HepG2 (cell line): ENCODE results near the gene ADPRHL1. TPM values are rescaled to one million over a fixed set of nuclear protein-coding genes. Genes with fewer than 3 reads are reported as not detected.

Source experiments
- ATAC-seq: fragments of 200-7000 bp; cut with Tn5 transposase; 3 replicates; pipeline ENCODE4 v1.9.1; 2020; ENCODE audit warnings: mild to moderate bottlenecking, moderate library complexity
- BruUV-seq: library from RNA; stranded (reverse); fragments of 400-500 nt; replicated peaks from 2 replicates; lab custom pipeline; 2021; lab: Mats Ljungman, UMichigan
- CTCF ChIA-PET: fragments of 300-600 bp; formaldehyde crosslinking; extraction: SDS; loops from one replicate; lab custom pipeline; 2021; ENCODE audit warnings: low total read pairs, inconsistent platforms, low intra/inter-chr PET ratio; lab: Yijun Ruan, JAX
- POLR2A ChIA-PET: fragments of 350-600 bp; sonication (Branson Sonifier 250); formaldehyde crosslinking; loops from one replicate; lab custom pipeline; 2020; ENCODE audit warnings: antibody characterized with exemption, inconsistent platforms; lab: Yijun Ruan, JAX
- DNase-seq: peaks from one replicate; pipeline ENCODE4 v3.0.0-alpha.2; 2015; ENCODE audit warnings: low spot score
- FAIRE-seq: peaks from 3 replicates; lab custom pipeline; 2011; peaks lifted over from hg19 to GRCh38; lab: Jason Lieb, UNC
- H2AFZ ChIP-seq: one replicate; pipeline ENCODE4 v1.6.1; 2011; ENCODE audit warnings: low read length, inconsistent platforms
- H3K27ac ChIP-seq: fragments of 300-600 bp; 3 replicates; pipeline ENCODE4 v1.8.0; 2011; ENCODE audit warnings: mixed run types, mild to moderate bottlenecking, mixed read lengths, low read length, inconsistent platforms; ENCODE audit not compliant: insufficient read depth; ENCODE audit errors: extremely low read length
- H3K27me3 ChIP-seq, 2 experiments: fragments of 200-600 bp in 1 of 2; 2 replicates in 1 of 2; 3 replicates in 1 of 2; pipeline versions ENCODE4 v1.6.0 to v1.8.0; 2011; ENCODE audit warnings: low read length in 2 of 2, mild to moderate bottlenecking in 2 of 2, moderate library complexity in 2 of 2, inconsistent platforms in 1 of 2; ENCODE audit not compliant: insufficient read depth in 2 of 2, control insufficient read depth in 1 of 2
- H3K36me3 ChIP-seq, 2 experiments: fragments of 200-600 bp in 1 of 2; replicated peaks in 1 of 2; 2 replicates in 1 of 2; 3 replicates in 1 of 2; pipeline versions ENCODE4 v1.5.1 to v1.8.0; 2011; ENCODE audit warnings: low read length in 2 of 2, inconsistent platforms in 1 of 2; ENCODE audit not compliant: insufficient read depth in 2 of 2, control insufficient read depth in 1 of 2
- H3K4me1 ChIP-seq: 2 replicates; pipeline ENCODE4 v1.5.1; 2012; ENCODE audit warnings: low read length, inconsistent platforms; ENCODE audit not compliant: insufficient read depth
- H3K4me2 ChIP-seq: 2 replicates; pipeline ENCODE4 v1.6.0; 2011; ENCODE audit warnings: low read depth, low read length, inconsistent platforms
- H3K4me3 ChIP-seq, 3 experiments: fragments of 200-600 bp in 1 of 3; sonication (generic), shearing (Covaris generic) in 1 of 3; replicated peaks in 1 of 3; 2 replicates each; pipeline ENCODE4 v1.5.1; 2011 to 2016; ENCODE audit warnings: low read length in 3 of 3, inconsistent platforms in 2 of 3, low read depth in 2 of 3, mild to moderate bottlenecking in 2 of 3, control low read depth in 1 of 3, mixed read lengths in 1 of 3; ENCODE audit not compliant: insufficient read depth in 1 of 3
- H3K79me2 ChIP-seq: one replicate; pipeline ENCODE4 v1.6.1; 2011; ENCODE audit warnings: low read length, inconsistent platforms; ENCODE audit not compliant: insufficient read depth
- H3K9ac ChIP-seq: 2 replicates; pipeline ENCODE4 v1.6.0; 2011; ENCODE audit warnings: mild to moderate bottlenecking, low read depth, low read length, inconsistent platforms; ENCODE audit not compliant: insufficient read depth
- H3K9me3 ChIP-seq: 2 replicates; pipeline ENCODE4 v1.5.1; 2012; ENCODE audit warnings: mild to moderate bottlenecking, low read length
- H4K20me1 ChIP-seq: 2 replicates; pipeline ENCODE4 v1.6.0; 2011; ENCODE audit warnings: inconsistent platforms, mild to moderate bottlenecking, low read length, moderate library complexity; ENCODE audit not compliant: insufficient read depth
- GABPB1 ChIP-seq: IDR thresholded peaks from 2 replicates; pipeline ENCODE4 v1.6.1; 2016; ENCODE audit warnings: mild to moderate bottlenecking, missing genetic modification reagents, moderate library complexity, missing compliant biosample characterization
- HNF4G ChIP-seq, 2 experiments: sonication (generic) in 1 of 2; formaldehyde crosslinking in 1 of 2; IDR thresholded peaks; 2 replicates each; pipeline versions ENCODE4 v1.4.0 to v1.6.1; 2011 to 2020; ENCODE audit warnings: borderline replicate concordance in 2 of 2, low read depth in 2 of 2, mild to moderate bottlenecking in 2 of 2, low read length in 1 of 2, missing genetic modification reagents in 1 of 2, moderate library complexity in 1 of 2
- PRPF4 ChIP-seq: fragments of 200-400 bp; formaldehyde crosslinking; IDR thresholded peaks from 2 replicates; pipeline ENCODE4 v1.6.1; 2016; ENCODE audit warnings: low read length, low read depth; ENCODE audit not compliant: poor library complexity, severe bottlenecking
- SKI ChIP-seq: fragments of 450-650 bp; IDR thresholded peaks from one replicate; pipeline ENCODE4 v1.6.1; 2018; ENCODE audit warnings: mild to moderate bottlenecking; ENCODE audit not compliant: partially characterized antibody
- TARDBP ChIP-seq: sonication (generic); formaldehyde crosslinking; IDR thresholded peaks from 2 replicates; pipeline ENCODE4 v1.8.0; 2022; ENCODE audit warnings: mild to moderate bottlenecking, missing genetic modification reagents
- ZFP90 ChIP-seq: sonication (generic); formaldehyde crosslinking; IDR thresholded peaks from 2 replicates; pipeline ENCODE4 v1.8.0; 2022; ENCODE audit warnings: missing genetic modification reagents, mild to moderate bottlenecking, inconsistent platforms, borderline replicate concordance
- ZKSCAN8 ChIP-seq: IDR thresholded peaks from 2 replicates; pipeline ENCODE4 v1.6.1; 2016; ENCODE audit warnings: borderline replicate concordance, missing genetic modification reagents, missing compliant biosample characterization
- ZNF121 ChIP-seq: sonication (generic); formaldehyde crosslinking; IDR thresholded peaks from 2 replicates; pipeline ENCODE4 v1.5.0; 2020; ENCODE audit warnings: mild to moderate bottlenecking, missing genetic modification reagents
- ZNF3 ChIP-seq: IDR thresholded peaks from 2 replicates; pipeline ENCODE4 v1.7.0; 2017; ENCODE audit warnings: inconsistent platforms
- ZNF484 ChIP-seq: sonication (generic); formaldehyde crosslinking; IDR thresholded peaks from 2 replicates; pipeline ENCODE4 v1.5.1; 2020; ENCODE audit warnings: mild to moderate bottlenecking, low read depth, missing genetic modification reagents, borderline replicate concordance
- ZNF510 ChIP-seq: sonication (generic); formaldehyde crosslinking; IDR thresholded peaks from 2 replicates; pipeline ENCODE4 v1.4.0; 2020; ENCODE audit warnings: low read depth, mild to moderate bottlenecking, missing genetic modification reagents
- ZNF549 ChIP-seq: sonication (generic); formaldehyde crosslinking; IDR thresholded peaks from 2 replicates; pipeline ENCODE4 v1.5.0; 2020; ENCODE audit warnings: missing genetic modification reagents
- ZNF558 ChIP-seq: sonication (generic); formaldehyde crosslinking; IDR thresholded peaks from 2 replicates; pipeline ENCODE4 v1.9.0; 2022; ENCODE audit warnings: mild to moderate bottlenecking, missing genetic modification reagents, borderline replicate concordance
- ZNF766 ChIP-seq: sonication (generic); formaldehyde crosslinking; IDR thresholded peaks from 2 replicates; pipeline ENCODE4 v1.5.0; 2020; ENCODE audit warnings: missing genetic modification reagents, borderline replicate concordance
- ZNF775 ChIP-seq: sonication (generic); formaldehyde crosslinking; IDR thresholded peaks from 2 replicates; pipeline ENCODE4 v1.4.0; 2020; ENCODE audit warnings: missing genetic modification reagents, mild to moderate bottlenecking, moderate library complexity, borderline replicate concordance
- ZSCAN30 ChIP-seq: sonication (generic); formaldehyde crosslinking; IDR thresholded peaks from 2 replicates; pipeline ENCODE4 v1.5.0; 2020; ENCODE audit warnings: mild to moderate bottlenecking, missing genetic modification reagents
- WGBS: methylation state at CpG from one replicate; pipeline ENCODE4 v1.1.6; 2017; ENCODE audit warnings: low lambda C conversion rate; 5-methylcytosine and 5-hydroxymethylcytosine counted together
- in situ Hi-C: cut with HindIII; loops from 2 replicates; pipeline ENCODE4 v1.10.0; 2017; ENCODE audit warnings: low pct_unique_long_range_greater_than_20kb; ENCODE audit not compliant: extremely low pct_ligation_motif_present
- intact Hi-C: fragments of 100-400 bp; cut with micrococcal nuclease; formaldehyde crosslinking; loops from one replicate; pipeline ENCODE4 v1.10.0; 2022; ENCODE audit not compliant: unreplicated experiment
- polyA plus RNA-seq, 8 experiments: library from polyadenylated mRNA; depleted of rRNA in 3 of 8; stranded (reverse) in 7 of 8; unstranded in 1 of 8; fragments of >200 nt; fragmentation: Illumina TruSeq in 4 of 8; extraction: Trizol in 4 of 8; gene quantifications; 2 replicates each; pipeline versions ENCODE4 v1.2.1 to v1.2.3, GENCODE V29; 2011 to 2016; ENCODE audit warnings: low read depth in 4 of 8, missing spikeins in 1 of 8, mixed read lengths in 1 of 8; ENCODE audit not compliant: insufficient read depth in 1 of 8
- total RNA-seq, 5 experiments: library from RNA; depleted of rRNA; stranded (reverse); fragments of >200 nt; fragmentation: Illumina TruSeq; extraction: Trizol; gene quantifications; 2 replicates each; pipeline ENCODE4 v1.2.3, GENCODE V29; 2016; ENCODE audit warnings: low read depth in 1 of 5
- TF ChIP-seq, protein P1 (sequence below): IDR thresholded peaks from 2 replicates; pipeline ENCODE4 v1.6.1; 2016; ENCODE audit warnings: missing compliant biosample characterization, missing genetic modification reagents, borderline replicate concordance
- TF ChIP-seq, protein P2 (sequence below): sonication (generic); formaldehyde crosslinking; IDR thresholded peaks from 2 replicates; pipeline ENCODE4 v1.5.1; 2020; ENCODE audit warnings: missing genetic modification reagents, mild to moderate bottlenecking, borderline replicate concordance
- TF ChIP-seq, protein P3 (sequence below): conservative IDR thresholded peaks from 2 replicates; pipeline ENCODE4 v1.6.1; 2018; ENCODE audit warnings: missing genetic modification reagents
- TF ChIP-seq, protein P4 (sequence below): sonication (generic); formaldehyde crosslinking; IDR thresholded peaks from 2 replicates; pipeline ENCODE4 v1.5.0; 2020; ENCODE audit warnings: mild to moderate bottlenecking, missing genetic modification reagents

The ADPRHL1 gene
- total and polyA plus RNA-seq, 2 of the 13 experiments (the other 11 are each of a cell fraction or from before 2014, with no cell fraction given) = 0.34 to 0.40 TPM

DNA sequence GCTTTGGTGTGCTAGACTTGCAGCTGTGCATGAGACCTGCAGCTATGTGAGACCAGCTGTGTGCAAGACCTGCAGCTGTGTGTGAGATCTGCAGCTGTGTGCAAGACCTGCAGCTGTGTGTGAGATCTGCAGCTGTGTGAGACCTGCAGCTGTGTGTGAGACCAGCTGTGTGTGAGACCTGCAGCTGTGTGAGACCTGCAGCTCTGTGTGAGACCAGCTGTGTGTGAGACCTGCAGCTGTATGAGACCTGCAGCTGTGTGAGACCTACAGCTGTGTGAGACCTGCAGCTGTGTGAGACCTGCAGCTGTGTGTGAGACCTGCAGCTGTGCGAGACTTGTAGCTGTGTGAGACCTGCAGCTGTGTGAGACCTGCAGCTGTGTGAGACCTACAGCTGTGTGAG lies 43.9 kb upstream of the ADPRHL1 start:
- H3K27me3 ChIP-seq = no peaks in the 10 kb centered on the region

More for the DNA sequence above, 43.9 kb upstream of the ADPRHL1 start:
- no peak for TF ChIP-seq ZNF3 (CRISPR knock-in tag)
- TF ChIP-seq TARDBP = no peak
- no peak for TF ChIP-seq PRPF4
- TF ChIP-seq HNF4G (IDR thresholded peaks at IDR 0.05; ENCODE audit: borderline replicate concordance, low read depth, low read length) = no peak
- no peak for TF ChIP-seq HNF4G (CRISPR knock-in tag; IDR thresholded peaks at IDR 0.05; ENCODE audit: borderline replicate concordance, low read depth)
- TF ChIP-seq SKI = no peak
- no peak for TF ChIP-seq ZSCAN30 (CRISPR knock-in tag)
- TF ChIP-seq ZNF766 (CRISPR knock-in tag) = no peak
- no peak for TF ChIP-seq ZNF484 (CRISPR knock-in tag)
- TF ChIP-seq, protein P1, sequence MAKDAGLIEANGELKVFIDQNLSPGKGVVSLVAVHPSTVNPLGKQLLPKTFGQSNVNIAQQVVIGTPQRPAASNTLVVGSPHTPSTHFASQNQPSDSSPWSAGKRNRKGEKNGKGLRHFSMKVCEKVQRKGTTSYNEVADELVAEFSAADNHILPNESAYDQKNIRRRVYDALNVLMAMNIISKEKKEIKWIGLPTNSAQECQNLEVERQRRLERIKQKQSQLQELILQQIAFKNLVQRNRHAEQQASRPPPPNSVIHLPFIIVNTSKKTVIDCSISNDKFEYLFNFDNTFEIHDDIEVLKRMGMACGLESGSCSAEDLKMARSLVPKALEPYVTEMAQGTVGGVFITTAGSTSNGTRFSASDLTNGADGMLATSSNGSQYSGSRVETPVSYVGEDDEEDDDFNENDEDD (CRISPR knock-in tag) = no peak
- TF ChIP-seq, protein P2, sequence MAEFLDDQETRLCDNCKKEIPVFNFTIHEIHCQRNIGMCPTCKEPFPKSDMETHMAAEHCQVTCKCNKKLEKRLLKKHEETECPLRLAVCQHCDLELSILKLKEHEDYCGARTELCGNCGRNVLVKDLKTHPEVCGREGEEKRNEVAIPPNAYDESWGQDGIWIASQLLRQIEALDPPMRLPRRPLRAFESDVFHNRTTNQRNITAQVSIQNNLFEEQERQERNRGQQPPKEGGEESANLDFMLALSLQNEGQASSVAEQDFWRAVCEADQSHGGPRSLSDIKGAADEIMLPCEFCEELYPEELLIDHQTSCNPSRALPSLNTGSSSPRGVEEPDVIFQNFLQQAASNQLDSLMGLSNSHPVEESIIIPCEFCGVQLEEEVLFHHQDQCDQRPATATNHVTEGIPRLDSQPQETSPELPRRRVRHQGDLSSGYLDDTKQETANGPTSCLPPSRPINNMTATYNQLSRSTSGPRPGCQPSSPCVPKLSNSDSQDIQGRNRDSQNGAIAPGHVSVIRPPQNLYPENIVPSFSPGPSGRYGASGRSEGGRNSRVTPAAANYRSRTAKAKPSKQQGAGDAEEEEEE (CRISPR knock-in tag) = no peak
- TF ChIP-seq ZNF558 (CRISPR knock-in tag) = no peak
- TF ChIP-seq ZKSCAN8 (CRISPR knock-in tag) = no peak
- TF ChIP-seq ZNF121 (CRISPR knock-in tag) = no peak
- TF ChIP-seq, protein P3, sequence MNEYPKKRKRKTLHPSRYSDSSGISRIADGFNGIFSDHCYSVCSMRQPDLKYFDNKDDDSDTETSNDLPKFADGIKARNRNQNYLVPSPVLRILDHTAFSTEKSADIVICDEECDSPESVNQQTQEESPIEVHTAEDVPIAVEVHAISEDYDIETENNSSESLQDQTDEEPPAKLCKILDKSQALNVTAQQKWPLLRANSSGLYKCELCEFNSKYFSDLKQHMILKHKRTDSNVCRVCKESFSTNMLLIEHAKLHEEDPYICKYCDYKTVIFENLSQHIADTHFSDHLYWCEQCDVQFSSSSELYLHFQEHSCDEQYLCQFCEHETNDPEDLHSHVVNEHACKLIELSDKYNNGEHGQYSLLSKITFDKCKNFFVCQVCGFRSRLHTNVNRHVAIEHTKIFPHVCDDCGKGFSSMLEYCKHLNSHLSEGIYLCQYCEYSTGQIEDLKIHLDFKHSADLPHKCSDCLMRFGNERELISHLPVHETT (CRISPR knock-in tag) = no peak
- no peak for TF ChIP-seq ZNF775
- no peak for TF ChIP-seq GABPB1 (CRISPR knock-in tag)
- no peak for TF ChIP-seq ZFP90 (CRISPR knock-in tag)
- TF ChIP-seq ZNF549 = no peak
- no peak for TF ChIP-seq ZNF510 (CRISPR knock-in tag)
- TF ChIP-seq, protein P4, sequence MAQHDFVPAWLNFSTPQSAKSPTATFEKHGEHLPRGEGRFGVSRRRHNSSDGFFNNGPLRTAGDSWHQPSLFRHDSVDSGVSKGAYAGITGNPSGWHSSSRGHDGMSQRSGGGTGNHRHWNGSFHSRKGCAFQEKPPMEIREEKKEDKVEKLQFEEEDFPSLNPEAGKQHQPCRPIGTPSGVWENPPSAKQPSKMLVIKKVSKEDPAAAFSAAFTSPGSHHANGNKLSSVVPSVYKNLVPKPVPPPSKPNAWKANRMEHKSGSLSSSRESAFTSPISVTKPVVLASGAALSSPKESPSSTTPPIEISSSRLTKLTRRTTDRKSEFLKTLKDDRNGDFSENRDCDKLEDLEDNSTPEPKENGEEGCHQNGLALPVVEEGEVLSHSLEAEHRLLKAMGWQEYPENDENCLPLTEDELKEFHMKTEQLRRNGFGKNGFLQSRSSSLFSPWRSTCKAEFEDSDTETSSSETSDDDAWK (CRISPR knock-in tag) = no peak
- in situ Hi-C loops (no loop called here), intact Hi-C loops (no loop called here)
- Histone ChIP-seq H3K9ac (no peak overlapping the region), H3K4me3 (no peak overlapping the region; a peak in 1 of 6 replicates), H3K79me2 (peaks cover 35% of the 10 kb centered on the region), H3K36me3 (peaks cover 22 to 72% of the 10 kb centered on the region in 2 experiments), H2AFZ (no peak overlapping the region), H3K4me1 (peaks cover 50% of the 10 kb centered on the region), H4K20me1 (peaks cover 14% of the 10 kb centered on the region; the same call in 1 of the 2 replicates), H3K9me3 (no peaks in the 10 kb centered on the region), H3K4me2 (peak overlapping the region; percentile 18; the same call in 1 of the 2 replicates), H3K27ac (no peak overlapping the region)
- no peak for ATAC-seq
- POLR2A ChIA-PET = no interaction called here
- no peak for FAIRE-seq
- BruUV-seq = no TSS peak
- no peak for DNase-seq
- no CpG with 5 or more reads among the region's 1 CpG for WGBS
- CTCF ChIA-PET = no interaction called here
